GM12874 (cell line): ENCODE results near the gene JUN.

Experiments
- CTCF ChIP-seq: IDR thresholded peaks from 2 replicates; pipeline ENCODE4 v1.5.1; 2011; ENCODE audit warnings: low read depth, mild to moderate bottlenecking, control low read depth, low read length, moderate library complexity; ENCODE audit not compliant: insufficient read depth

The JUN gene

GRCh38 chr1:58783993-58784757 is at the start of gene JUN:
Gene JUN, minus strand, starts transcription at chr1:58784047. Its CDS starts 977 bp downstream, at chr1:58783070.
- TF ChIP-seq CTCF: no peak

GRCh38 chr1:58833166-58833565 is 49.3 kb upstream of the JUN start:
- TF ChIP-seq CTCF: no peak

- no peak for TF ChIP-seq CTCF
Measured at GRCh38 chr1:58830291-58830690, 46.4 kb upstream of the JUN start.

- no peak for TF ChIP-seq CTCF
Measured at GRCh38 chr1:58829866-58830265, 46.0 kb upstream of the JUN start.

- no peak for TF ChIP-seq CTCF
Measured at GRCh38 chr1:58827298-58827697, 43.5 kb upstream of the JUN start.

GRCh38 chr1:58824753-58825389 is 41.0 kb upstream of the JUN start:
- no peak for TF ChIP-seq CTCF

GRCh38 chr1:58823481-58824010 is 39.7 kb upstream of the JUN start:
- no peak for TF ChIP-seq CTCF
